GM21447 (cell line): ENCODE results near the gene DNAH17.

Experiments
- ATAC-seq: cut with Tn5 transposase; IDR thresholded peaks from one replicate; pipeline ENCODE4 v1.9.1; 2021; ENCODE audit not compliant: unreplicated experiment

DNAH17 gene

GRCh38 chr17:78577296-78577695 is at the start of gene DNAH17:
Gene DNAH17, minus strand, starts transcription at chr17:78577396. Its CDS starts 2,339 bp downstream, at chr17:78575057.
- no peak for ATAC-seq

- no peak for ATAC-seq
Measured at GRCh38 chr17:78624324-78625151, 47.3 kb upstream of the DNAH17 start.

- no peak for ATAC-seq
Measured at GRCh38 chr17:78623541-78623940, 46.3 kb upstream of the DNAH17 start.

- ATAC-seq: no peak
Measured at GRCh38 chr17:78622491-78623265, 45.5 kb upstream of the DNAH17 start.

- ATAC-seq: no peak
Measured at GRCh38 chr17:78621720-78622490, 44.7 kb upstream of the DNAH17 start.

- ATAC-seq: no peak
Measured at GRCh38 chr17:78620099-78620498, 42.9 kb upstream of the DNAH17 start.

- ATAC-seq: no peak
Measured at GRCh38 chr17:78619334-78619733, 42.1 kb upstream of the DNAH17 start.

GRCh38 chr17:78618264-78619066 is 41.3 kb upstream of the DNAH17 start:
- no peak for ATAC-seq

GRCh38 chr17:78617511-78618061 is 40.4 kb upstream of the DNAH17 start:
- ATAC-seq: no peak

- ATAC-seq: no peak
Measured at GRCh38 chr17:78616946-78617345, 39.8 kb upstream of the DNAH17 start.

- no peak for ATAC-seq
Measured at GRCh38 chr17:78615631-78616030, 38.4 kb upstream of the DNAH17 start.

GRCh38 chr17:78613416-78613815 is 36.2 kb upstream of the DNAH17 start:
- ATAC-seq: no peak

- ATAC-seq: no peak
Measured at GRCh38 chr17:78611607-78612006, 34.4 kb upstream of the DNAH17 start.

- no peak for ATAC-seq
Measured at GRCh38 chr17:78610951-78611511, 33.8 kb upstream of the DNAH17 start.

- no peak for ATAC-seq
Measured at GRCh38 chr17:78609191-78609641, 32.0 kb upstream of the DNAH17 start.

- ATAC-seq: no peak
Measured at GRCh38 chr17:78608804-78609186, 31.6 kb upstream of the DNAH17 start.

- ATAC-seq: no peak
Measured at GRCh38 chr17:78608122-78608803, 31.1 kb upstream of the DNAH17 start.

- no peak for ATAC-seq
Measured at GRCh38 chr17:78607038-78607437, 29.8 kb upstream of the DNAH17 start.

GRCh38 chr17:78605886-78606285 is 28.7 kb upstream of the DNAH17 start:
- no peak for ATAC-seq
